Measurements from ENCODE around the gene ADAMTSL1.

DNA sequence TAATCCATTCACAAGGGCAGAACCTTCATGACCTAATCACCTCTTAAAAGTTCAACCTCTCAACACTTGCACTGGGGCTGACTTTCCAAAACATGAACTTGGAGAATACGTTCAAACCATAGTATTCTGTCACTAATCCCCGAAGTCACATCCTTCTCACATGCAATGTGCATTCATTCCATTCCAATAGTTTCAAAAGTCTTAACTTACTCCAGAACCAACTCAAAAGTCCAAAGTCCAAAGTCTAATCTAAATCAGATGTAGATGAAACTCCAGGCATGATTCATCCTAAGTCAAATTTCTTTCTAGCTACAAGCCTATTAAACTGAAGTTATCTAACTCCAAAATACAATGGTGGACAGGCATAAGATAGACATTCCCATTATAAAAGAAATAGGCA is 21.7 kb upstream of the ADAMTSL1 start:
- TF ChIP-seq, protein P1, sequence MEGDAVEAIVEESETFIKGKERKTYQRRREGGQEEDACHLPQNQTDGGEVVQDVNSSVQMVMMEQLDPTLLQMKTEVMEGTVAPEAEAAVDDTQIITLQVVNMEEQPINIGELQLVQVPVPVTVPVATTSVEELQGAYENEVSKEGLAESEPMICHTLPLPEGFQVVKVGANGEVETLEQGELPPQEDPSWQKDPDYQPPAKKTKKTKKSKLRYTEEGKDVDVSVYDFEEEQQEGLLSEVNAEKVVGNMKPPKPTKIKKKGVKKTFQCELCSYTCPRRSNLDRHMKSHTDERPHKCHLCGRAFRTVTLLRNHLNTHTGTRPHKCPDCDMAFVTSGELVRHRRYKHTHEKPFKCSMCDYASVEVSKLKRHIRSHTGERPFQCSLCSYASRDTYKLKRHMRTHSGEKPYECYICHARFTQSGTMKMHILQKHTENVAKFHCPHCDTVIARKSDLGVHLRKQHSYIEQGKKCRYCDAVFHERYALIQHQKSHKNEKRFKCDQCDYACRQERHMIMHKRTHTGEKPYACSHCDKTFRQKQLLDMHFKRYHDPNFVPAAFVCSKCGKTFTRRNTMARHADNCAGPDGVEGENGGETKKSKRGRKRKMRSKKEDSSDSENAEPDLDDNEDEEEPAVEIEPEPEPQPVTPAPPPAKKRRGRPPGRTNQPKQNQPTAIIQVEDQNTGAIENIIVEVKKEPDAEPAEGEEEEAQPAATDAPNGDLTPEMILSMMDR (IDR thresholded peaks at IDR 0.05; ENCODE audit: low read depth, low read length) = no peak
- TF ChIP-seq EZH2phosphoT487 (IDR thresholded peaks at IDR 0.05; ENCODE audit: low read depth) = no peak

All from OCI-LY3 (cell line).